GM21723 (cell line): ENCODE measurements around the gene SERP1.

Experiments
- ATAC-seq: cut with Tn5 transposase; IDR thresholded peaks from one replicate; pipeline ENCODE4 v1.9.1; 2021; ENCODE audit warnings: mild to moderate bottlenecking, moderate library complexity; ENCODE audit not compliant: unreplicated experiment

The SERP1 gene

DNA sequence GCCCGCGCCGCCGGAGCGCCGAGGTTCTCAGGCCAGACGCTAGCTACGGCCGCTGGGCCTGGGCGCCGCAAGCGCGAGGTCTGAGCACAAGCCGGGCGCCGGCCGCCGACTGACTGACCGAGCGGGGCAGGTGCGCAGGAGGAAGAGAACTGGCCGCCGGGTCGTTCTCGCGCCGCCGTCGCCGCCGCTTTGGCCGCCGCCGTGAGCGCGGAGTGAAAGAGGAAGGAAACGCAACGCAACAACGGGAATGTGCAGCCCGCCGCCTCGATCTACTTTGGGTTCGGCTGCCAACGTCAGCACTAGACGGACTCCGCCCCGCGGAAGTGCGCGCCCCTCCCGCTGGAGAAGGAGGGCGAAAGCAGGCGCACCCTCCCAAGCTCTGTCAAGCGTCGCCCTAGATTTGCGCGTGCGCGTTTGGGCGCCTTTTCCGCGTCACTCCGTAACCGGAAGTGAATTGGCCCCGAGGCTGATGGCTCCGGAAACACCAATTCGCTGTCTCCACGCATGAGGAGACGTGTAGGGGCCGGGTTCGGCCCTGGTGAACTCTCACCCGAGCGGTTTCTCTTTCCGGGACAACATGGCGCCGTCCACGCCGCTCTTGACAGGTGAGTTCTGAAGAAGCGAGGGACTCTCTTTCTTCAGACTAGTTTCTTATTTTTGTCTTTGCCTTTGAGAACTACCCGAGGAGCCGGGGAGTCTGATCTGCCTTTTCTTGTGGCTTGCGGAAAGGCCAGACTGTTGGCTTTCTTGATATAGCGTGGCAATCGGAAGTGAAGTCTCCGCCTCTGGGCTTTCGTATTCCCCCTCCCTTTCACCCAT is at the start of gene SERP1, which contains the start of gene EIF2A:
TSS of gene SERP1 (minus strand) at position 271 of the 819 bp plus-strand sequence. CDS start 361 bp downstream, outside the sequence.
TSS of gene EIF2A (plus strand) at position 562 of the 819 bp plus-strand sequence. CDS start at position 578, 16 bp downstream.
- peak; percentile 95 for ATAC-seq

DNA sequence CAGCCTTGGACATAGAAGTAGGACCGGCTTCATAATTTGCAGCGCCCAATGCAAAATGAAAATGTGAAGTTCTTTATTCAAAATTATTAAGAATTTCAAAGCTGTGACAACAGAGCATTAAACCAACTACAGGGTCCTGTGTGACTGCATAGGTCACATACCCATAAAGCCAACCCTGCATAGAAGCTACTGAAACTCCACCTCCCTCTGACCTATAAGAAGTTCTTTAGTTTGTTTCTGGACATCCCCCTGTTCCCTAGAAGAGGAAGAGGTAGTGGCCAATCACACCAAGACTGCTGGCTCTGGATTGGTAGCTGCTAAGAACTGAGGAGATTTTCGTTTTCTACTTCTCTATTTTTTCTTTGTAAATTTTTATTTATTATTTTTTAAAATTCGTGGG is 47.9 kb upstream of the SERP1 start:
- no peak for ATAC-seq

- ATAC-seq: no peak
These were observed 43.5 kb upstream of the SERP1 start for GRCh38 chr3:150589759-150590158.

DNA sequence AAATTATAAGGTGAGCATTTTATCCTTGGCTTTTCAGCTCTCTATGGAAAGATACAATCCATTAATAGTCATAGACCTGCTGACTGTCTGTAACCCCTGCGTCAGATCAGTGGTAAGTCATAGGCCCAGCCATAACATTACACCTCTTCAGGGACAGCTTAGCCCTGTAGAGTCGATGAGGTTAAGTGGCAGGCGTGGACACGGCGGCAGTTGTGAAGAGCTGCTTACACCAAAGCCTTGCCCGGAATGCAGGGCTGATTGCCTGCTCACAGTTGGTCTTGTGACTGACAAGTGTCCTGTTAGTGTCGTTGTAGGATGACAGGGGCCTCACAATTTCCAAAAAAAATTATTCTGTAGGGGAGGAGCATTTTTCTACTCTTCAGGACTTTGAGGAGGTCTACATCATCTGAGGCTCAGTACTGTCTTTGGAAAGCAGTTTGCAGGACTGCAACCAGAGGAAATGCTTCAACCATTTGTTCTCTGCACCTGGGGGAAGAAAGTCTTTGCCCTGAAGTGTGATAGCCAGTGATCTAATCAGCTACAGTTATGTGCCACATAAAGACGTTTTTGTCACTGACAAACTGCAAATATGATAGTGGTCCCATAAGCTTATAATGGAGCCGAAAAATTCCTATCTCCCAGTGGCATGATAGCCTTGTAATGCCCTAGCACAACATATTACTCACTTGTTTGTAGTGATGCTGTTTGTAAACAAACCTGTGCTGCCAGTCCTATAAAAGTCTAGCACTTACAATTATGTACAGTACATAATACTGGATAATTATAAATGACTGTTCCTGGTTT is 41.9 kb upstream of the SERP1 start:
- ATAC-seq: no peak

- ATAC-seq: peak; percentile 70
These were observed 36.7 kb upstream of the SERP1 start for GRCh38 chr3:150583028-150583427.

DNA sequence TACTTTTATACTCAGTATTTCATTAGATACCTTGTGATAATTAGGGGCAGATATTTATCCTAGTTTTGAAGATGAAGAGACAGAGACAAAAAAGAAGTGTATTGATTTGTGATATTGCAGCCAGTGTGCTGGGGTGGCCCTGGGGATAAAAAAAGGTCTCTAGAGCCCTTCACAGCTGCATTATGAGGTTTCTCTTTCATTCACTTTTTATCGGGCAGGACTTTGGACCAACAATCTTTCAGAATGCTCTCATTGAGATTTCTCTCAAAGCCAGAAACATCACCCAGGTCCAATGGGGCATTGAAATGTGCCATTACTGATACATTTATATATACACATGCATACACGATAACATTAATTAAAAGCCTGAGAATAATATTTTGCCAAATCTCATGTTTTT is 36.3 kb upstream of the SERP1 start:
- ATAC-seq: peak; percentile 74

DNA sequence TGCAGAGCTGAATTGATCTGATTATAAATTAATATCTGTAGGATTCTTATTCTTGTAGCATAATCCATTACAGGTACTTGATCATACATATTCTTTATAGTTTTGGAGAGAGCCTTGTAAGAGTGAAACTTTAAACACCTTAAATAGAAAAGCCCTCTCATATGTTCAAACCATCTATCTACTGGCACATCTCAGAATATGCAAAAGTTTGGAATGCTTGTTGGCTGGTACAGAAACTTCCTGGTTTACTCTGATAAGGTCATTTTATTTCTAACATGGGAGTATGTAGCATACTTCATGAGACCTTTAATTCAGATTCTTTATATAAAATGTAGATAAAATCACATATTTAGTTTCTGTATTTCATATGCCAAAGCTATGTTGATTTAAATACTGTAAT is 34.9 kb upstream of the SERP1 start:
- no peak for ATAC-seq

DNA sequence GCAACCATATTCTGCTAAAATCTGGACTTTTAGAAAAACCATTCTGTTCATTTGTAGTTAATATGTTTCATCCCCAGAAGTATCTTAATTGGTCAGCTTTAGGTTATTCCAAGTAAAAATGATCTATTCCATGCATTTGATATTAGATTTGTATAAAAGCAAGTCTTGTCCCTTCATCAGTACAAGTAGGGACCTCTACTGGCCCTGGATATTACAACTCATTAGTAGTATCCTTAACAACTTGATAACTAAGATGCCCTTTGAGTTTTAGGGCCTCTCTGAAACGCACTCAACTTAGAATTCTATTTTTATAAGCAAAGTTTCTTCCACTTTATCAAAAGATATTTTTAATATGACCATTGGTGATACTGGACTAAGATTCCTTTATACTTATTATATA is 31.6 kb upstream of the SERP1 start:
- ATAC-seq: no peak

DNA sequence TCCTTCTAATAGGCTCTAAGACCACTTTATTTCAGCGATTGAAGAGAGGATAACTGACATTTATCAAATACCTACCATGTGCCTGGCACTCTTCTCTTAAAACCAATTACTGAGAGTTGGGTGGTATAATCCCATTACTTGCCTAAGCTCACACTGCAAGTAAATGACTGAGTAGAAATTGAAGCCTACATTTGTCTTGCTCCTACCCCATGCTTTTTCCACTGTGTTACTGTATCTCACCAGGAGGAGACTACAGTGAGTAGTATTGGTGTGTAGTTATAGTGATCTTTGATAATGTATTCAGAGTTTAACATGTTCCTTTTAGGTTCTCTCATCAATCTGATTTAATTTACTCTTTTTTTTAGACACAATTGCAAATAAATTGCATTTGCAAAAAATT is 21.0 kb upstream of the SERP1 start:
- ATAC-seq: no peak

DNA sequence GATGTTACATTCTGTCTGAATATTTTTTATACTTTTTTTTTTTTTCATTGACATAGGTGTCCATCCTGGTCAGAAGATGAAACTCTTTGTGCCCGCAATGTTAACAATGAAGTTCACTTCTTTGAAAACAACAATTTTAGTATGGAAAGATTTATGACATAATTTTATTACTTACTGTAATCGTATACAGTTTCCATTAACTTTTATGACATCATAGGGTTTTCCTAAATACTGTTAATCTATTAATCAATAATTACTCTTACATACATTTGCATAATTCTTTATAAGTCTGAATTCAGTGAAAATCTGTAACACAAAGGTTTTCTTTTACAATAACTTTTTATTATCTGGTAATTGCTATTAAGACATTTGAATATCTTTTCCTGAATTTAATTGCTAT is 17.9 kb upstream of the SERP1 start:
- ATAC-seq: no peak

DNA sequence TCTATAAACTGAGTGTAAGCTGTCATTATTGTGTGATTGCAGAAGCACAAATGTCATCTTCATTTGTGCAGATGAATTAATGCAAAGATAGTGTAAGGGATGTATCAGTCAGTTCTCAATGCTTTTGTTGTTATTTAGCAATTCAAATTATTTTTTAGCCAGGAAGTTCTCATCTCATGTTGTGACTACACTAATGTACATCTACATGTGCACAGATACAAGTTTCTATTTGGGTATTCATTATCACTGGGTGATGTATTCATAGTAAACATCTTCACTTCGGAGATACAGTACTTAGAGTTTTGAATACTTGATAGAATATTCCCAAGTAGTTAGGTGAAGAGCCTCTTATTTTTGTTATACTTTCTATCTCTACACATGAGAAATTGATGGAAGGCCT is 11.4 kb upstream of the SERP1 start:
- ATAC-seq: no peak

- no peak for ATAC-seq
These were observed 10.5 kb upstream of the SERP1 start for GRCh38 chr3:150556792-150557191.

GRCh38 chr3:150555859-150556436 is 9.7 kb upstream of the SERP1 start:
- ATAC-seq: no peak

DNA sequence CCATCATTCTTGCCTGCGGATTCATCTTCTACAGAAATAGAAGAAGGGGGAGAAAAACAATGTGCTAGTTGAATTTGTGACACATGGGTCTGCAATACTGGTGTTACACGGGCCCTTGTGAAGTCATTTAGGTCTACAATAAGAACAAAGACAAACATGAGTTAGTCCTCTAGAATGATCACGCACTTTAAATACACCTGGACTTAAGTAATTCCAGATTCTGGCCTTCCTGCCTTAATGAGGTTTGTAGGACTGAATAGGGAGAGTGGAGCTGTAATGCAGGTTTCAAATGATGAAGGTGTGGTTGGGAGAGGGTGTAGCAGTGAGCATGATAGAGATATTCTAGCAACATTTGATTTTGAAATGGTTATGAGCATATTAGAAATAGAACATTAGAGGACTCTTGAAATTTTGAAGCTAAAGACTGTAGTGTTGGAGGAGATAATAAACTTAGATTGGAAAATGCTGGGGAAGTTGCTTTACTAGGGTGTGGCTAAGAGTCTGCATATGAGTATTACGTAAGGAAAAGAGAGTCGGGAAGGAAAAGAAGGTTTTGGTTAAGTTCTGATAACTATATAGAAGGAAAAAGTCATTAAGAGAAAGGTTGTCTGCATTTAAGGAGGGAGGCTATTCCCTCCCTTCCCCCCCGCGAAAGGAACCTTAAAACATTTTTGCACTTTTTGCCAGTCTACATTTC is 897 bp upstream of the SERP1 start:
- ATAC-seq: no peak

- peak; percentile 20 for ATAC-seq
These were observed 674 bp downstream of the SERP1 start for GRCh38 chr3:150545419-150546225.

- no peak for ATAC-seq
These were observed 1.6 kb downstream of the SERP1 start for GRCh38 chr3:150544726-150545125.

- ATAC-seq: no peak
These were observed 2.3 kb downstream of the SERP1 start for GRCh38 chr3:150544041-150544440.

DNA sequence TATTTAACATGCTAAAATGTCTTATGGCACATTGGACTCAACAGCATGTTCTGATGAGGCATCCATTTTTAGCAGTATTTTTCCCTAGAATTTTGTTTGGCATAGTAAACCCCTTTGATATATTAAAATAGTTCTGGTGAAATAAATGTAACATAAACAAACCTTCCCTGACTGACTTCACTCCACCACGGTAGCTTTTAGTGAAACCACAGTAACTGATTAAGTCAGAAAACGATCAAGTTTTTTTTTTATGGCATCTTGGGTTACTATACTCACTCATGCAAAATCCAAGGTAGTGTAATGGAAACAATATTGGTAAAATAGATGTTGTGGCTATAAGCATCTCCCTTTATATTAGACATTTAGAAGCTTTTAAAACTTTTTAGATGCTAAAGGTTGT is 2.8 kb downstream of the SERP1 start:
- no peak for ATAC-seq

DNA sequence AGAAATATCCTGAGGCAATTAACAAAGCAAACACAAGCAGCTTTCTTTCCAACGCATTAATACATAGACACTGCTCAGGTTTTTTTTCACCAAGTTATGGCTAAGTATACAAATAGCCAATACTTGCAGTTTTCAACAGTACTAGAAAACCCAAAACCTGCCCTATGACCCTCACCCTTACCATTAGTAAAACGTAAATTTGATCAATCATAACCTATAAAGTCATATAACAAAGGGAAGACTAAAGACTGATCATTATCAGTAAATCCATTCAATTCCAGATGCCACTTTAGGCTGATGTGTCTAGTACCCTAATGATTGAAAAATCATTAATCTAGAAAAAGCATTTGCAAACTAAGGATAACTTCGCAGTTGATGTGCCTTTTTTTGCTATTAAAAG is 3.2 kb downstream of the SERP1 start:
- no peak for ATAC-seq

- no peak for ATAC-seq
These were observed 5.3 kb downstream of the SERP1 start for GRCh38 chr3:150540991-150541390.
